ENCODE results near the gene TEAD2. TPM values are rescaled to one million over a fixed set of nuclear protein-coding genes. Genes with fewer than 3 reads are reported as not detected.

The TEAD2 gene
- total RNA-seq, 3 donors from 2014 or later (not counting 1 experiment from before 2014, with no cell fraction given), result not detected

GRCh38 chr19:49403404-49404187, 41.4 kb upstream of the TEAD2 start:
- no peaks in the 10 kb centered on the region for H3K9me3 ChIP-seq (ENCODE audit: control insufficient read depth, insufficient read depth, low read length)
- Mint-ChIP-seq H3K4me3 (no peak overlapping the region), H3K9me3 (no peaks in the 10 kb centered on the region), H3K27ac (no peak overlapping the region), H3K36me3 (no peaks in the 10 kb centered on the region), H3K4me1 (no peaks in the 10 kb centered on the region), H3K27me3 (ENCODE audit: low read depth in 2 of 2) (peaks cover 0 to 6% of the 10 kb centered on the region in 2 donors)
- intact Hi-C loops (cut with micrococcal nuclease), result no loop called here
- TF ChIP-seq CTCF (IDR thresholded peaks at IDR 0.05), result no peak
- 69% methylated on average over 7 of the region's 7 CpGs for WGBS (ENCODE audit: insufficient coverage)
- peaks cover 6% of the 10 kb centered on the region for H3K4me1 ChIP-seq (ENCODE audit: control insufficient read depth, insufficient read depth, low read length)
- no peak for ATAC-seq
- no peak overlapping the region for H3K4me3 ChIP-seq (ENCODE audit: low read length)
- DNase-seq, result no peak
- no peaks in the 10 kb centered on the region for H3K27me3 ChIP-seq (ENCODE audit: control insufficient read depth, insufficient read depth, low read length)
- H3K27ac ChIP-seq (ENCODE audit: low read length), result no peak overlapping the region
- no peaks in the 10 kb centered on the region for H3K36me3 ChIP-seq (ENCODE audit: control insufficient read depth, insufficient read depth, low read length)

- ATAC-seq (no peak), DNase-seq (no peak)
- intact Hi-C loops (cut with micrococcal nuclease), result no loop called here
- no peak overlapping the region for H3K4me3 Mint-ChIP-seq
- TF ChIP-seq CTCF (IDR thresholded peaks at IDR 0.05), result no peak
- no peaks in the 10 kb centered on the region for H3K27me3 ChIP-seq (ENCODE audit: control insufficient read depth, insufficient read depth, low read length)
- no peaks in the 10 kb centered on the region for H3K9me3 ChIP-seq (ENCODE audit: control insufficient read depth, insufficient read depth, low read length)
- no peaks in the 10 kb centered on the region for H3K36me3 Mint-ChIP-seq
- no peaks in the 10 kb centered on the region for H3K4me1 Mint-ChIP-seq
- 97% methylated on average over 5 of the region's 6 CpGs for WGBS (ENCODE audit: insufficient coverage)
- H3K27ac ChIP-seq (ENCODE audit: low read length), result no peak overlapping the region
- H3K4me3 ChIP-seq (ENCODE audit: low read length), result no peak overlapping the region
- no peak overlapping the region for H3K27ac Mint-ChIP-seq
- no peaks in the 10 kb centered on the region for H3K9me3 Mint-ChIP-seq
- peaks cover 4% of the 10 kb centered on the region for H3K4me1 ChIP-seq (ENCODE audit: control insufficient read depth, insufficient read depth, low read length)
- H3K36me3 ChIP-seq (ENCODE audit: control insufficient read depth, insufficient read depth, low read length), result no peaks in the 10 kb centered on the region
- H3K27me3 Mint-ChIP-seq (ENCODE audit: low read depth in 2 of 2), result peaks cover 0 to 10% of the 10 kb centered on the region in 2 donors
Measured at GRCh38 chr19:49400029-49400428, 37.8 kb upstream of the TEAD2 start.

- H3K36me3 ChIP-seq (ENCODE audit: control insufficient read depth, insufficient read depth, low read length), result no peaks in the 10 kb centered on the region
- Mint-ChIP-seq H3K4me3 (no peak overlapping the region), H3K4me1 (no peaks in the 10 kb centered on the region), H3K27me3 (ENCODE audit: low read depth in 2 of 2) (peaks cover 0 to 10% of the 10 kb centered on the region in 2 donors), H3K9me3 (no peaks in the 10 kb centered on the region), H3K27ac (no peak overlapping the region), H3K36me3 (no peaks in the 10 kb centered on the region)
- H3K27me3 ChIP-seq (ENCODE audit: control insufficient read depth, insufficient read depth, low read length), result no peaks in the 10 kb centered on the region
- TF ChIP-seq CTCF (IDR thresholded peaks at IDR 0.05), result no peak
- H3K9me3 ChIP-seq (ENCODE audit: control insufficient read depth, insufficient read depth, low read length), result no peaks in the 10 kb centered on the region
- H3K4me1 ChIP-seq (ENCODE audit: control insufficient read depth, insufficient read depth, low read length), result peaks cover 4% of the 10 kb centered on the region
- 93% methylated on average over 5 of the region's 6 CpGs for WGBS (ENCODE audit: insufficient coverage)
- ATAC-seq (no peak), DNase-seq (no peak)
- no peak overlapping the region for H3K4me3 ChIP-seq (ENCODE audit: low read length)
- intact Hi-C loops (cut with micrococcal nuclease), result no loop called here
- no peak overlapping the region for H3K27ac ChIP-seq (ENCODE audit: low read length)
Measured at GRCh38 chr19:49398931-49399330, 36.7 kb upstream of the TEAD2 start.

Data from natural killer cell (primary cell).